A549 (cell line): ENCODE results near the gene FOLR1.
"Not testable (repeated sequence)": the region's sequence is repeated elsewhere in the genome, so short reads cannot be mapped to it uniquely, and the experiment has no call there.

ENCODE experiments used
- BHLHE40 ChIP-seq: IDR thresholded peaks from 2 replicates; pipeline ENCODE4 v1.6.1; 2012; ENCODE audit warnings: low read depth, low read length, inconsistent platforms
- CBX2 ChIP-seq: fragments of 200-600 bp; sonication (generic); IDR thresholded peaks from 2 replicates; pipeline ENCODE4 v1.6.1; 2016; ENCODE audit warnings: low read depth, mild to moderate bottlenecking, borderline replicate concordance
- CHD4 ChIP-seq: fragments of 200-600 bp; sonication (generic); IDR thresholded peaks from 2 replicates; pipeline ENCODE4 v1.6.1; 2016; ENCODE audit warnings: antibody characterized with exemption, mild to moderate bottlenecking, borderline replicate concordance
- EP300 ChIP-seq, 2 experiments: fragments of >200 bp; sonication (Bioruptor Twin); formaldehyde crosslinking; IDR thresholded peaks; 2 replicates in 1 of 2; 3 replicates in 1 of 2; pipeline ENCODE4 v1.6.1; 2016 to 2017
- FOXS1 ChIP-seq: fragments of 250-450 bp; sonication (Bioruptor Pico); IDR thresholded peaks from 2 replicates; pipeline ENCODE4 v1.5.0; 2020; ENCODE audit warnings: mild to moderate bottlenecking, moderate library complexity
- HMGXB4 ChIP-seq: fragments of 250-450 bp; sonication (Bioruptor Pico); IDR thresholded peaks from 2 replicates; pipeline ENCODE4 v1.5.0; 2021; ENCODE audit warnings: mild to moderate bottlenecking, moderate library complexity, borderline replicate concordance
- MAFK ChIP-seq: fragments of 450-650 bp; IDR thresholded peaks from 2 replicates; pipeline ENCODE4 v1.6.1; 2014; ENCODE audit not compliant: partially characterized antibody
- MAX ChIP-seq: IDR thresholded peaks from 2 replicates; pipeline ENCODE4 v1.6.1; 2012
- RAD21 ChIP-seq, 2 experiments: fragments of >200 bp in 1 of 2; sonication (Bioruptor Twin) in 1 of 2; formaldehyde crosslinking in 1 of 2; IDR thresholded peaks in 1 of 2; conservative IDR thresholded peaks in 1 of 2; 2 replicates in 1 of 2; 3 replicates in 1 of 2; pipeline ENCODE4 v1.6.1; 2012 to 2018; ENCODE audit warnings: inconsistent platforms in 1 of 2
- RCOR1 ChIP-seq: fragments of 150-350 bp; IDR thresholded peaks from 2 replicates; pipeline ENCODE4 v1.6.1; 2014; ENCODE audit warnings: antibody characterized with exemption, low read length, low read depth
- TP53 ChIP-seq: fragments of 250-450 bp; sonication (Bioruptor Pico); IDR thresholded peaks from 2 replicates; pipeline ENCODE4 v1.5.0; 2021; ENCODE audit warnings: mild to moderate bottlenecking, moderate library complexity
- TF ChIP-seq, protein P1 (sequence below): fragments of >200 bp; sonication (Bioruptor Twin); formaldehyde crosslinking; IDR thresholded peaks from 3 replicates; pipeline ENCODE4 v1.5.1; 2016
- TF ChIP-seq, protein P2 (sequence below): fragments of 150-350 bp; IDR thresholded peaks from 2 replicates; pipeline ENCODE4 v1.6.1; 2014; ENCODE audit warnings: low read depth, mild to moderate bottlenecking, low read length

- not testable (repeated sequence) for TF ChIP-seq EP300 (IDR thresholded peaks at IDR 0.05); RCOR1; HMGXB4 (CRISPR knock-in tag); TP53 (CRISPR knock-in tag); MAFK; CHD4; BHLHE40; CBX2; MAX; RAD21 (conservative IDR thresholded peaks at IDR 0.05 in 1 of 2, IDR thresholded peaks at IDR 0.05 in 1 of 2); FOXS1
- TF ChIP-seq, protein P1, sequence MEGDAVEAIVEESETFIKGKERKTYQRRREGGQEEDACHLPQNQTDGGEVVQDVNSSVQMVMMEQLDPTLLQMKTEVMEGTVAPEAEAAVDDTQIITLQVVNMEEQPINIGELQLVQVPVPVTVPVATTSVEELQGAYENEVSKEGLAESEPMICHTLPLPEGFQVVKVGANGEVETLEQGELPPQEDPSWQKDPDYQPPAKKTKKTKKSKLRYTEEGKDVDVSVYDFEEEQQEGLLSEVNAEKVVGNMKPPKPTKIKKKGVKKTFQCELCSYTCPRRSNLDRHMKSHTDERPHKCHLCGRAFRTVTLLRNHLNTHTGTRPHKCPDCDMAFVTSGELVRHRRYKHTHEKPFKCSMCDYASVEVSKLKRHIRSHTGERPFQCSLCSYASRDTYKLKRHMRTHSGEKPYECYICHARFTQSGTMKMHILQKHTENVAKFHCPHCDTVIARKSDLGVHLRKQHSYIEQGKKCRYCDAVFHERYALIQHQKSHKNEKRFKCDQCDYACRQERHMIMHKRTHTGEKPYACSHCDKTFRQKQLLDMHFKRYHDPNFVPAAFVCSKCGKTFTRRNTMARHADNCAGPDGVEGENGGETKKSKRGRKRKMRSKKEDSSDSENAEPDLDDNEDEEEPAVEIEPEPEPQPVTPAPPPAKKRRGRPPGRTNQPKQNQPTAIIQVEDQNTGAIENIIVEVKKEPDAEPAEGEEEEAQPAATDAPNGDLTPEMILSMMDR: not testable (repeated sequence)
- TF ChIP-seq, protein P2, sequence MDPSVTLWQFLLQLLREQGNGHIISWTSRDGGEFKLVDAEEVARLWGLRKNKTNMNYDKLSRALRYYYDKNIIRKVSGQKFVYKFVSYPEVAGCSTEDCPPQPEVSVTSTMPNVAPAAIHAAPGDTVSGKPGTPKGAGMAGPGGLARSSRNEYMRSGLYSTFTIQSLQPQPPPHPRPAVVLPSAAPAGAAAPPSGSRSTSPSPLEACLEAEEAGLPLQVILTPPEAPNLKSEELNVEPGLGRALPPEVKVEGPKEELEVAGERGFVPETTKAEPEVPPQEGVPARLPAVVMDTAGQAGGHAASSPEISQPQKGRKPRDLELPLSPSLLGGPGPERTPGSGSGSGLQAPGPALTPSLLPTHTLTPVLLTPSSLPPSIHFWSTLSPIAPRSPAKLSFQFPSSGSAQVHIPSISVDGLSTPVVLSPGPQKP: not testable (repeated sequence)
Measured at GRCh38 chr11:72172043-72172442, 19.9 kb upstream of the FOLR1 start.
